ENCODE measurements around the gene ARG1. TPM values are rescaled to one million over a fixed set of nuclear protein-coding genes. Genes with fewer than 3 reads are reported as not detected.

The ARG1 gene
- total RNA-seq, 1 experiment from 2014 or later, result not detected

GRCh38 chr6:131628726-131629125 lies 55.7 kb downstream of the ARG1 start:
- Histone ChIP-seq H3K4me2 (peak overlapping the region; percentile 91), H3K9me3 (ENCODE audit: insufficient read depth, low read depth) (no peaks in the 10 kb centered on the region), H3K27me3 (ENCODE audit: insufficient read depth, low read depth) (no peaks in the 10 kb centered on the region), H3K9me2 (ENCODE audit: insufficient read depth) (no peaks in the 10 kb centered on the region), H3K4me1 (replicated peaks; ENCODE audit: insufficient read depth) (peaks cover 28% of the 10 kb centered on the region), H3K36me3 (ENCODE audit: low read depth) (peaks cover 17% of the 10 kb centered on the region; the same call in 1 of the 2 replicates), H2AFZ (peak overlapping the region; percentile 91), H3K4me3 (peak overlapping the region; percentile 73; the same call in 1 of the 2 replicates), H3K79me2 (ENCODE audit: low read depth) (peaks cover 16% of the 10 kb centered on the region), H3F3A (ENCODE audit: insufficient read depth, low read depth) (peaks cover 9% of the 10 kb centered on the region; the same call in 1 of the 2 replicates), H3K27ac (no peak overlapping the region), H4K20me1 (ENCODE audit: insufficient read depth) (no peaks in the 10 kb centered on the region)
- POLR2A ChIA-PET (ENCODE audit: unreplicated experiment), result interaction anchor here (0.6 kb wide), 1 partner anchor 65 kb away, joined by 3 read pairs; no protein-coding TSS in a partner anchor
- no peak for TF ChIP-seq CTCF (conservative IDR thresholded peaks at IDR 0.05)
- no TSS peak for BruUV-seq (replicated peaks)
- CTCF ChIA-PET, result interaction anchor here (0.5 to 1.3 kb wide), 6 partner anchors 10 to 1193 kb away, joined by 3 to 8 read pairs (median 4); no protein-coding TSS in a partner anchor
- intact Hi-C loops (cut with micrococcal nuclease; ENCODE audit: unreplicated experiment), result no loop called here
- no peak for DNase-seq

GRCh38 chr6:131629651-131630050 lies 56.6 kb downstream of the ARG1 start:
- ChIA-PET CTCF (no interaction called here), POLR2A (ENCODE audit: unreplicated experiment) (interaction anchor here (0.6 kb wide), 1 partner anchor 62 kb away, joined by 3 read pairs; no protein-coding TSS in a partner anchor)
- BruUV-seq (replicated peaks), result no TSS peak
- Histone ChIP-seq H3F3A (ENCODE audit: insufficient read depth, low read depth) (peaks cover 9% of the 10 kb centered on the region; the same call in 1 of the 2 replicates), H3K4me1 (replicated peaks; ENCODE audit: insufficient read depth) (peaks cover 28% of the 10 kb centered on the region), H3K79me2 (ENCODE audit: low read depth) (peaks cover 16% of the 10 kb centered on the region), H3K27ac (no peak overlapping the region), H3K36me3 (ENCODE audit: low read depth) (peaks cover 10% of the 10 kb centered on the region; the same call in 1 of the 2 replicates), H3K4me3 (no peak overlapping the region), H3K9me2 (ENCODE audit: insufficient read depth) (no peaks in the 10 kb centered on the region), H3K27me3 (ENCODE audit: insufficient read depth, low read depth) (no peaks in the 10 kb centered on the region), H2AFZ (peak overlapping the region; percentile 62; the same call in 1 of the 2 replicates), H4K20me1 (ENCODE audit: insufficient read depth) (no peaks in the 10 kb centered on the region), H3K4me2 (no peak overlapping the region), H3K9me3 (ENCODE audit: insufficient read depth, low read depth) (no peaks in the 10 kb centered on the region)
- intact Hi-C loops (cut with micrococcal nuclease; ENCODE audit: unreplicated experiment), result no loop called here
- no peak for DNase-seq
- TF ChIP-seq CTCF (conservative IDR thresholded peaks at IDR 0.05), result no peak

GRCh38 chr6:131631625-131632289 lies 58.7 kb downstream of the ARG1 start:
- no peaks in the 10 kb centered on the region for H4K20me1 ChIP-seq (ENCODE audit: insufficient read depth)
- H3K4me1 ChIP-seq (replicated peaks; ENCODE audit: insufficient read depth), result peaks cover 22% of the 10 kb centered on the region
- no peaks in the 10 kb centered on the region for H3K9me3 ChIP-seq (ENCODE audit: insufficient read depth, low read depth)
- peaks cover 9% of the 10 kb centered on the region; the same call in 1 of the 2 replicates for H3F3A ChIP-seq (ENCODE audit: insufficient read depth, low read depth)
- no peaks in the 10 kb centered on the region for H3K27me3 ChIP-seq (ENCODE audit: insufficient read depth, low read depth)
- TF ChIP-seq EZH2 (IDR thresholded peaks at IDR 0.05; ENCODE audit: low read depth) (no peak), CTCF (conservative IDR thresholded peaks at IDR 0.05) (no peak)
- no peak overlapping the region for H3K27ac ChIP-seq
- peak overlapping the region; percentile 16 for H3K4me2 ChIP-seq
- no TSS peak for BruUV-seq (replicated peaks)
- no peaks in the 10 kb centered on the region for H3K9me2 ChIP-seq (ENCODE audit: insufficient read depth)
- H3K79me2 ChIP-seq (ENCODE audit: low read depth), result peaks cover 9% of the 10 kb centered on the region
- peak overlapping the region; percentile 62 for H2AFZ ChIP-seq
- DNase-seq, result peak; percentile 35 to 68
- intact Hi-C loops (cut with micrococcal nuclease; ENCODE audit: unreplicated experiment), result loop anchor here (1.0 kb wide), 1 partner anchor 29 kb away; no protein-coding TSS in a partner anchor
- CTCF ChIA-PET, result no interaction called here
- no peaks in the 10 kb centered on the region for H3K36me3 ChIP-seq (ENCODE audit: low read depth)
- no peak overlapping the region for H3K4me3 ChIP-seq
- POLR2A ChIA-PET (ENCODE audit: unreplicated experiment), result no interaction called here

Other genes with a start within 250 kb of the ARG1 start
- 16.8 and 21.3 TPM in 2 replicates for gene MED23, start 55.0 kb downstream of the ARG1 start, total RNA-seq (2021)
- gene ENPP3, start 64.1 kb downstream of the ARG1 start, total RNA-seq (2021), result not detected in 2 replicates
- not detected in 2 replicates for gene OR2A4, start 128.2 kb downstream of the ARG1 start, total RNA-seq (2021)
- not detected in 2 replicates for gene CTAGE9, start 137.8 kb downstream of the ARG1 start, total RNA-seq (2021)
- gene ENPP1, start 234.8 kb downstream of the ARG1 start, total RNA-seq (2021), result 3.0 and 4.1 TPM in 2 replicates